GM12878 (cell line): ENCODE measurements around the gene TRAPPC11. TPM values are rescaled to one million over a fixed set of nuclear protein-coding genes. Genes with fewer than 3 reads are reported as not detected.

ENCODE experiments used
- E2F8 ChIP-seq: fragments of 450-650 bp; IDR thresholded peaks from 2 replicates; pipeline ENCODE4 v1.6.1; 2018; ENCODE audit warnings: mild to moderate bottlenecking, low read depth, moderate library complexity; ENCODE audit not compliant: partially characterized antibody
- EGR1 ChIP-seq, 2 experiments: IDR thresholded peaks; 1 replicate in 1 of 2; 2 replicates in 1 of 2; pipeline ENCODE4 v1.6.1; 2011 to 2012; ENCODE audit warnings: low read depth in 2 of 2, low read length in 2 of 2, borderline replicate concordance in 1 of 2, mild to moderate bottlenecking in 1 of 2, moderate library complexity in 1 of 2
- JUND ChIP-seq: IDR thresholded peaks from 2 replicates; pipeline ENCODE4 v1.6.1; 2012; ENCODE audit warnings: low read depth, mild to moderate bottlenecking, low read length, improper control_type of control experiment, moderate library complexity
- MYB ChIP-seq: fragments of 150-350 bp; IDR thresholded peaks from 2 replicates; pipeline ENCODE4 v1.6.1; 2014; ENCODE audit warnings: mild to moderate bottlenecking, low read depth, low read length, borderline replicate concordance
- NBN ChIP-seq: fragments of 450-650 bp; IDR thresholded peaks from 2 replicates; pipeline ENCODE4 v1.6.1; 2016
- PRDM15 ChIP-seq: fragments of 450-650 bp; formaldehyde crosslinking; IDR thresholded peaks from 2 replicates; pipeline ENCODE4 v1.4.0; 2020; ENCODE audit warnings: mild to moderate bottlenecking, moderate library complexity
- RB1 ChIP-seq: fragments of 450-650 bp; formaldehyde crosslinking; IDR thresholded peaks from 2 replicates; pipeline ENCODE4 v1.6.1; 2017; ENCODE audit warnings: mild to moderate bottlenecking, borderline replicate concordance
- RELA ChIP-seq: fragments of 450-650 bp; IDR thresholded peaks from 2 replicates; pipeline ENCODE4 v1.8.0; 2014; ENCODE audit warnings: borderline replicate concordance; ENCODE audit not compliant: partially characterized antibody
- SIX5 ChIP-seq: IDR thresholded peaks from 2 replicates; pipeline ENCODE4 v1.6.1; 2011; ENCODE audit warnings: mild to moderate bottlenecking, low read depth, low read length, moderate library complexity; ENCODE audit not compliant: severe bottlenecking
- SPI1 ChIP-seq: IDR thresholded peaks from 2 replicates; pipeline ENCODE4 v1.6.1; 2011; ENCODE audit warnings: low read depth, mild to moderate bottlenecking, low read length, moderate library complexity, borderline replicate concordance; ENCODE audit not compliant: insufficient read depth
- ZNF592 ChIP-seq: fragments of 450-650 bp; IDR thresholded peaks from 2 replicates; pipeline ENCODE4 v1.6.1; 2017; ENCODE audit warnings: mild to moderate bottlenecking, moderate library complexity
- ZNF622 ChIP-seq: fragments of 450-650 bp; IDR thresholded peaks from 2 replicates; pipeline ENCODE4 v1.6.1; 2017; ENCODE audit warnings: mild to moderate bottlenecking, inconsistent platforms
- polyA plus RNA-seq, 11 experiments: library from polyadenylated mRNA; depleted of rRNA in 4 of 11; unstranded in 6 of 11; stranded (reverse) in 5 of 11; fragments of >200 nt; fragmentation: Nextera tagmentation in 4 of 11; fragmentation: Illumina TruSeq in 1 of 11; extraction: Ambion mirVana in 4 of 11; extraction: Trizol in 1 of 11; gene quantifications; 1 replicate in 1 of 11; 2 replicates in 10 of 11; pipeline versions ENCODE4 v1.2.1 to v1.2.3, GENCODE V29; 2011 to 2016; ENCODE audit warnings: inconsistent platforms in 2 of 11, missing spikeins in 2 of 11, low read depth in 1 of 11
- total RNA-seq, 4 experiments: library from RNA; depleted of rRNA in 3 of 4; stranded (reverse); fragments of >200 nt in 3 of 4; fragmentation: Illumina TruSeq in 1 of 4; extraction: Trizol in 1 of 4; gene quantifications; 2 replicates each; pipeline versions ENCODE4 v1.2.1 to v1.2.3, GENCODE V29; 2013 to 2021
- TF ChIP-seq, protein P1 (sequence below): IDR thresholded peaks from 2 replicates; pipeline ENCODE4 v1.6.1; 2012; ENCODE audit warnings: low read depth, low read length, improper control_type of control experiment
- TF ChIP-seq, protein P2 (sequence below): fragments of 450-650 bp; IDR thresholded peaks from 2 replicates; pipeline ENCODE4 v1.6.1; 2016; ENCODE audit warnings: mild to moderate bottlenecking

The TRAPPC11 gene
- total and polyA plus RNA-seq, 10 of the 15 experiments (the other 5 are each of a cell fraction or from before 2014, with no cell fraction given), result 7.3 to 40.5 (median 22.3) TPM

GRCh38 chr4:183659029-183659871, at the start of gene TRAPPC11, which contains the start of gene RWDD4 (continued):
- TF ChIP-seq PRDM15 (CRISPR knock-in tag) (no peak), EGR1 (IDR thresholded peaks at IDR 0.05; ENCODE audit: borderline replicate concordance in 1 of 2, low read depth in 2 of 2, low read length in 2 of 2) (no peak), SPI1 (peak; percentile 3; the same call in 1 of the 2 replicates), MYB (no peak), NBN (peak; percentile 41; the same call in 1 of the 2 replicates), RB1 (0 out of 2 replicates have a peak, but pooled peaks have one; percentile 4), RELA (peak; percentile 51), SIX5 (peak; percentile 31), JUND (no peak), ZNF622 (no peak), ZNF592 (no peak), E2F8 (no peak)
- TF ChIP-seq, protein P1, sequence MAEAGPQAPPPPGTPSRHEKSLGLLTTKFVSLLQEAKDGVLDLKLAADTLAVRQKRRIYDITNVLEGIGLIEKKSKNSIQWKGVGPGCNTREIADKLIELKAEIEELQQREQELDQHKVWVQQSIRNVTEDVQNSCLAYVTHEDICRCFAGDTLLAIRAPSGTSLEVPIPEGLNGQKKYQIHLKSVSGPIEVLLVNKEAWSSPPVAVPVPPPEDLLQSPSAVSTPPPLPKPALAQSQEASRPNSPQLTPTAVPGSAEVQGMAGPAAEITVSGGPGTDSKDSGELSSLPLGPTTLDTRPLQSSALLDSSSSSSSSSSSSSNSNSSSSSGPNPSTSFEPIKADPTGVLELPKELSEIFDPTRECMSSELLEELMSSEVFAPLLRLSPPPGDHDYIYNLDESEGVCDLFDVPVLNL, result no peak
- TF ChIP-seq, protein P2, sequence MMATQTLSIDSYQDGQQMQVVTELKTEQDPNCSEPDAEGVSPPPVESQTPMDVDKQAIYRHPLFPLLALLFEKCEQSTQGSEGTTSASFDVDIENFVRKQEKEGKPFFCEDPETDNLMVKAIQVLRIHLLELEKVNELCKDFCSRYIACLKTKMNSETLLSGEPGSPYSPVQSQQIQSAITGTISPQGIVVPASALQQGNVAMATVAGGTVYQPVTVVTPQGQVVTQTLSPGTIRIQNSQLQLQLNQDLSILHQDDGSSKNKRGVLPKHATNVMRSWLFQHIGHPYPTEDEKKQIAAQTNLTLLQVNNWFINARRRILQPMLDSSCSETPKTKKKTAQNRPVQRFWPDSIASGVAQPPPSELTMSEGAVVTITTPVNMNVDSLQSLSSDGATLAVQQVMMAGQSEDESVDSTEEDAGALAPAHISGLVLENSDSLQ, result peak; percentile 99
